HCT116 (cell line): ENCODE data around the gene FFAR3. TPM values are rescaled to one million over a fixed set of nuclear protein-coding genes. Genes with fewer than 3 reads are reported as not detected.

Experiments
- ATAC-seq: fragments of 200-7000 bp; cut with Tn5 transposase; 2 replicates; pipeline ENCODE4 v1.9.1; 2020; ENCODE audit warnings: mild to moderate bottlenecking, moderate library complexity
- BruUV-seq: library from RNA; stranded (reverse); fragments of 400-500 nt; replicated peaks from 2 replicates; lab custom pipeline; 2021; lab: Mats Ljungman, UMichigan
- CTCF ChIA-PET: fragments of 300-600 bp; sonication (Branson Sonifier 250); formaldehyde crosslinking; loops from one replicate; lab custom pipeline; 2021; ENCODE audit warnings: antibody characterized with exemption; lab: Charles Lee
- POLR2A ChIA-PET: fragments of 300-600, 350-600 bp; sonication (Branson Sonifier 250); formaldehyde crosslinking; loops from one replicate; lab custom pipeline; 2021; ENCODE audit warnings: antibody characterized with exemption; lab: Charles Lee
- RAD21 ChIA-PET, 2 experiments: fragments of 300-600 bp; sonication (Branson Sonifier 250); formaldehyde crosslinking; loops; one replicate each; lab custom pipeline; 2023; ENCODE audit warnings: low total read pairs in 2 of 2; ENCODE audit not compliant: uncharacterized antibody in 2 of 2, unreplicated experiment in 2 of 2, low non-redundant PET in 1 of 2; lab: Charles Lee
- DNase-seq: peaks from one replicate; pipeline ENCODE4 v3.0.0-alpha.2; 2010; ENCODE audit warnings: low read depth, low spot score
- H2AFZ ChIP-seq: fragments of 200-600 bp; shearing (Covaris generic), sonication (generic); 2 replicates; pipeline ENCODE4 v1.6.1; 2017; ENCODE audit warnings: low read depth, mixed run types, mixed read lengths, antibody characterized with exemption, low read length; ENCODE audit not compliant: poor library complexity, severe bottlenecking
- H3K27ac ChIP-seq: 2 replicates; pipeline ENCODE4 v1.5.1; 2012; ENCODE audit warnings: low read depth, low read length
- H3K27me3 ChIP-seq: fragments of 200-600 bp; sonication (generic); 2 replicates; pipeline ENCODE4 v1.6.1; 2016; ENCODE audit warnings: mixed run types, low read length, mixed read lengths; ENCODE audit not compliant: insufficient read depth
- H3K36me3 ChIP-seq, 2 experiments: fragments of 200-500 bp in 1 of 2; fragments of 200-600 bp in 1 of 2; sonication (Bioruptor generic) in 1 of 2; sonication (generic) in 1 of 2; 2 replicates each; pipeline versions ENCODE4 v1.5.1 to v1.6.1; 2014 to 2016; ENCODE audit warnings: low read length in 2 of 2, inconsistent platforms in 1 of 2, mixed read lengths in 1 of 2, mixed run types in 1 of 2; ENCODE audit not compliant: insufficient read depth in 2 of 2, control insufficient read depth in 1 of 2
- H3K4me1 ChIP-seq, 2 experiments: fragments of 200-600 bp in 1 of 2; sonication (generic) in 1 of 2; 2 replicates each; pipeline versions ENCODE4 v1.5.1 to v1.6.1; 2012 to 2017; ENCODE audit warnings: low read length in 2 of 2, inconsistent platforms in 1 of 2, mild to moderate bottlenecking in 1 of 2, mixed read lengths in 1 of 2, mixed run types in 1 of 2, moderate library complexity in 1 of 2; ENCODE audit not compliant: insufficient read depth in 2 of 2, control insufficient read depth in 1 of 2
- H3K4me2 ChIP-seq: fragments of 200-600 bp; sonication (generic); 2 replicates; pipeline ENCODE4 v1.6.1; 2017; ENCODE audit warnings: mixed run types, low read length, mixed read lengths
- H3K4me3 ChIP-seq, 2 experiments: fragments of 200-600 bp in 1 of 2; sonication (generic) in 1 of 2; replicated peaks in 1 of 2; 2 replicates each; pipeline ENCODE4 v1.5.1; 2011 to 2016; ENCODE audit warnings: low read length in 2 of 2, control low read depth in 1 of 2, low read depth in 1 of 2, mild to moderate bottlenecking in 1 of 2, mixed read lengths in 1 of 2, mixed run types in 1 of 2
- H3K79me2 ChIP-seq: fragments of 200-600 bp; sonication (generic); 2 replicates; pipeline ENCODE4 v1.6.1; 2017; ENCODE audit warnings: mild to moderate bottlenecking, mixed run types, low read length, moderate library complexity, mixed read lengths; ENCODE audit not compliant: insufficient read depth
- H3K9ac ChIP-seq: fragments of 200-600 bp; sonication (generic); 2 replicates; pipeline ENCODE4 v1.6.1; 2016; ENCODE audit warnings: low read length, mixed read lengths
- H3K9me2 ChIP-seq: fragments of 200-600 bp; sonication (generic), shearing (Covaris generic); 2 replicates; pipeline ENCODE4 v1.6.1; 2017; ENCODE audit warnings: mixed run types, mild to moderate bottlenecking, moderate library complexity; ENCODE audit not compliant: insufficient read depth
- H3K9me3 ChIP-seq, 2 experiments: fragments of 200-500 bp in 1 of 2; fragments of 200-600 bp in 1 of 2; sonication (Bioruptor generic) in 1 of 2; sonication (generic) in 1 of 2; 2 replicates each; pipeline ENCODE4 v1.6.1; 2014 to 2017; ENCODE audit warnings: low read length in 2 of 2, mixed read lengths in 2 of 2, inconsistent platforms in 1 of 2, low read depth in 1 of 2, mild to moderate bottlenecking in 1 of 2, mixed run types in 1 of 2, moderate library complexity in 1 of 2; ENCODE audit not compliant: control insufficient read depth in 1 of 2, insufficient read depth in 1 of 2
- H4K20me1 ChIP-seq: fragments of 200-600 bp; sonication (generic), shearing (Covaris generic); 2 replicates; pipeline ENCODE4 v1.6.1; 2017; ENCODE audit warnings: mixed run types, mild to moderate bottlenecking, moderate library complexity; ENCODE audit not compliant: insufficient read depth
- ATF3 ChIP-seq: IDR thresholded peaks from 2 replicates; pipeline ENCODE4 v1.6.1; 2012
- CBX3 ChIP-seq: IDR thresholded peaks from 2 replicates; pipeline ENCODE4 v1.6.1; 2012; ENCODE audit warnings: low read depth
- EGR1 ChIP-seq: IDR thresholded peaks from 2 replicates; pipeline ENCODE4 v1.6.1; 2012; ENCODE audit warnings: low read depth
- ELF1 ChIP-seq: IDR thresholded peaks from 2 replicates; pipeline ENCODE4 v1.6.1; 2012; ENCODE audit warnings: low read depth, borderline replicate concordance
- EZH2 ChIP-seq: fragments of 200-600 bp; sonication (generic); IDR thresholded peaks from 2 replicates; pipeline ENCODE4 v1.6.1; 2017; ENCODE audit warnings: antibody characterized with exemption, mixed run types
- FOSL1 ChIP-seq: IDR thresholded peaks from 2 replicates; pipeline ENCODE4 v1.6.1; 2012; ENCODE audit warnings: low read depth
- POLR2AphosphoS5 ChIP-seq: IDR thresholded peaks from 2 replicates; pipeline ENCODE4 v1.6.1; 2011; ENCODE audit warnings: mild to moderate bottlenecking, low read depth, low read length, moderate library complexity
- RAD21 ChIP-seq: IDR thresholded peaks from 2 replicates; pipeline ENCODE4 v1.6.1; 2012; ENCODE audit warnings: low read depth, mild to moderate bottlenecking
- REST ChIP-seq: IDR thresholded peaks from 2 replicates; pipeline ENCODE4 v1.6.1; 2012; ENCODE audit warnings: low read depth
- TCF7L2 ChIP-seq: IDR thresholded peaks from 2 replicates; pipeline ENCODE4 v1.7.0; 2011; ENCODE audit warnings: borderline replicate concordance, inconsistent platforms; ENCODE audit not compliant: insufficient read depth, insufficient read length; ENCODE audit errors: extremely low read depth
- YY1 ChIP-seq: IDR thresholded peaks from 2 replicates; pipeline ENCODE4 v1.6.1; 2011; ENCODE audit warnings: low read length, low read depth, moderate library complexity, mild to moderate bottlenecking; ENCODE audit not compliant: insufficient replicate concordance; ENCODE audit errors: extremely low read depth
- ZBTB33 ChIP-seq: IDR thresholded peaks from 2 replicates; pipeline ENCODE4 v1.6.1; 2011; ENCODE audit warnings: mild to moderate bottlenecking, low read length, moderate library complexity; ENCODE audit not compliant: insufficient replicate concordance; ENCODE audit errors: extremely low read depth
- ZNF274 ChIP-seq: fragments of 200-500 bp; sonication (Bioruptor generic); IDR thresholded peaks from 2 replicates; pipeline ENCODE4 v1.6.1; 2014; ENCODE audit warnings: mild to moderate bottlenecking, low read depth, low read length, inconsistent platforms
- intact Hi-C: fragments of 100-400 bp; cut with micrococcal nuclease; formaldehyde crosslinking; loops from 2 replicates; pipeline ENCODE4 v1.10.0; 2022
- total RNA-seq: library from RNA; stranded (reverse); gene quantifications from one replicate; pipeline ENCODE4 v1.2.1, GENCODE V29; 2021; ENCODE audit not compliant: unreplicated experiment

FFAR3 gene
- total RNA-seq, 1 experiment from 2014 or later = not detected

GRCh38 chr19:35396240-35396885 lies 38.1 kb downstream of the FFAR3 start:
- no peaks in the 10 kb centered on the region for H3K27me3 ChIP-seq
- H3K79me2 ChIP-seq = no peaks in the 10 kb centered on the region
- intact Hi-C loops = no loop called here
- no peak overlapping the region for H3K27ac ChIP-seq
- H3K36me3 ChIP-seq = no peaks in the 10 kb centered on the region
- no peaks in the 10 kb centered on the region for H3K9me2 ChIP-seq
- no peak for ATAC-seq
- BruUV-seq = no TSS peak
- DNase-seq = no peak
- ChIA-PET POLR2A (no interaction called here), RAD21 (no interaction called here), CTCF (no interaction called here)
- no peak overlapping the region for H3K4me3 ChIP-seq
- H3K4me2 ChIP-seq = no peak overlapping the region
- no peak overlapping the region for H2AFZ ChIP-seq
- H3K9me3 ChIP-seq = no peaks in the 10 kb centered on the region
- no peak overlapping the region for H3K9ac ChIP-seq
- TF ChIP-seq TCF7L2 (no peak), ATF3 (no peak), EZH2 (no peak), POLR2AphosphoS5 (no peak), CBX3 (no peak), ZBTB33 (no peak), ELF1 (no peak), YY1 (no peak), REST (no peak), ZNF274 (no peak), RAD21 (no peak), EGR1 (no peak), FOSL1 (no peak)
- no peaks in the 10 kb centered on the region for H3K4me1 ChIP-seq
- no peaks in the 10 kb centered on the region for H4K20me1 ChIP-seq
